HEK293 (cell line): ENCODE data around the gene UBR1.

ENCODE experiments used
- BCL11A ChIP-seq: fragments of 450-650 bp; formaldehyde crosslinking; IDR thresholded peaks from 2 replicates; pipeline ENCODE4 v1.5.1; 2016; ENCODE audit warnings: low read depth, missing biosample characterization, missing genetic modification characterization
- GLIS2 ChIP-seq: fragments of 450-650 bp; formaldehyde crosslinking; IDR thresholded peaks from 2 replicates; pipeline ENCODE4 v1.5.1; 2016; ENCODE audit warnings: missing biosample characterization, missing genetic modification characterization
- OVOL3 ChIP-seq: fragments of 450-650 bp; formaldehyde crosslinking; IDR thresholded peaks from 2 replicates; pipeline ENCODE4 v1.5.1; 2016; ENCODE audit warnings: missing biosample characterization, missing genetic modification characterization
- PRDM10 ChIP-seq: fragments of 450-650 bp; formaldehyde crosslinking; IDR thresholded peaks from 2 replicates; pipeline ENCODE4 v1.5.1; 2016; ENCODE audit warnings: missing biosample characterization, missing genetic modification characterization
- ZBTB11 ChIP-seq: fragments of 450-650 bp; formaldehyde crosslinking; conservative IDR thresholded peaks from 2 replicates; pipeline ENCODE4 v1.5.1; 2016; ENCODE audit warnings: low read depth, missing biosample characterization, missing genetic modification characterization
- ZFP69B ChIP-seq: fragments of 450-650 bp; formaldehyde crosslinking; IDR thresholded peaks from 2 replicates; pipeline ENCODE4 v1.5.1; 2016; ENCODE audit warnings: missing biosample characterization, missing genetic modification characterization
- ZNF121 ChIP-seq: fragments of 450-650 bp; formaldehyde crosslinking; IDR thresholded peaks from 2 replicates; pipeline ENCODE4 v1.5.1; 2016; ENCODE audit warnings: missing biosample characterization, missing genetic modification characterization
- ZNF155 ChIP-seq: fragments of 450-650 bp; formaldehyde crosslinking; IDR thresholded peaks from 2 replicates; pipeline ENCODE4 v1.5.1; 2016; ENCODE audit warnings: missing biosample characterization, missing genetic modification characterization
- ZNF292 ChIP-seq: fragments of 450-650 bp; formaldehyde crosslinking; IDR thresholded peaks from 2 replicates; pipeline ENCODE4 v1.5.1; 2016; ENCODE audit warnings: low read depth, missing biosample characterization, missing genetic modification characterization, borderline replicate concordance
- TF ChIP-seq, protein P1 (sequence below): fragments of 450-650 bp; formaldehyde crosslinking; IDR thresholded peaks from 2 replicates; pipeline ENCODE4 v1.5.1; 2016; ENCODE audit warnings: missing biosample characterization, missing genetic modification characterization
- TF ChIP-seq, protein P2 (sequence below): fragments of 450-650 bp; formaldehyde crosslinking; IDR thresholded peaks from 2 replicates; pipeline ENCODE4 v1.5.1; 2016; ENCODE audit warnings: missing biosample characterization, missing genetic modification characterization

GRCh38 chr15:43125100-43125661 lies 19.3 kb upstream of the UBR1 start:
- no peak for TF ChIP-seq ZFP69B
- no peak for TF ChIP-seq ZBTB11 (tag by site-specific recombination)
- TF ChIP-seq, protein P1, sequence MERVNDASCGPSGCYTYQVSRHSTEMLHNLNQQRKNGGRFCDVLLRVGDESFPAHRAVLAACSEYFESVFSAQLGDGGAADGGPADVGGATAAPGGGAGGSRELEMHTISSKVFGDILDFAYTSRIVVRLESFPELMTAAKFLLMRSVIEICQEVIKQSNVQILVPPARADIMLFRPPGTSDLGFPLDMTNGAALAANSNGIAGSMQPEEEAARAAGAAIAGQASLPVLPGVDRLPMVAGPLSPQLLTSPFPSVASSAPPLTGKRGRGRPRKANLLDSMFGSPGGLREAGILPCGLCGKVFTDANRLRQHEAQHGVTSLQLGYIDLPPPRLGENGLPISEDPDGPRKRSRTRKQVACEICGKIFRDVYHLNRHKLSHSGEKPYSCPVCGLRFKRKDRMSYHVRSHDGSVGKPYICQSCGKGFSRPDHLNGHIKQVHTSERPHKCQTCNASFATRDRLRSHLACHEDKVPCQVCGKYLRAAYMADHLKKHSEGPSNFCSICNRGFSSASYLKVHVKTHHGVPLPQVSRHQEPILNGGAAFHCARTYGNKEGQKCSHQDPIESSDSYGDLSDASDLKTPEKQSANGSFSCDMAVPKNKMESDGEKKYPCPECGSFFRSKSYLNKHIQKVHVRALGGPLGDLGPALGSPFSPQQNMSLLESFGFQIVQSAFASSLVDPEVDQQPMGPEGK (tag by site-specific recombination): no peak
- TF ChIP-seq, protein P2, sequence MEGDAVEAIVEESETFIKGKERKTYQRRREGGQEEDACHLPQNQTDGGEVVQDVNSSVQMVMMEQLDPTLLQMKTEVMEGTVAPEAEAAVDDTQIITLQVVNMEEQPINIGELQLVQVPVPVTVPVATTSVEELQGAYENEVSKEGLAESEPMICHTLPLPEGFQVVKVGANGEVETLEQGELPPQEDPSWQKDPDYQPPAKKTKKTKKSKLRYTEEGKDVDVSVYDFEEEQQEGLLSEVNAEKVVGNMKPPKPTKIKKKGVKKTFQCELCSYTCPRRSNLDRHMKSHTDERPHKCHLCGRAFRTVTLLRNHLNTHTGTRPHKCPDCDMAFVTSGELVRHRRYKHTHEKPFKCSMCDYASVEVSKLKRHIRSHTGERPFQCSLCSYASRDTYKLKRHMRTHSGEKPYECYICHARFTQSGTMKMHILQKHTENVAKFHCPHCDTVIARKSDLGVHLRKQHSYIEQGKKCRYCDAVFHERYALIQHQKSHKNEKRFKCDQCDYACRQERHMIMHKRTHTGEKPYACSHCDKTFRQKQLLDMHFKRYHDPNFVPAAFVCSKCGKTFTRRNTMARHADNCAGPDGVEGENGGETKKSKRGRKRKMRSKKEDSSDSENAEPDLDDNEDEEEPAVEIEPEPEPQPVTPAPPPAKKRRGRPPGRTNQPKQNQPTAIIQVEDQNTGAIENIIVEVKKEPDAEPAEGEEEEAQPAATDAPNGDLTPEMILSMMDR (tag by site-specific recombination): no peak
- 0 out of 2 replicates have a peak, but pooled peaks have one; percentile 30 for TF ChIP-seq PRDM10 (tag by site-specific recombination)
- no peak for TF ChIP-seq ZNF292 (tag by site-specific recombination)
- TF ChIP-seq GLIS2 (tag by site-specific recombination): no peak
- no peak for TF ChIP-seq ZNF121
- no peak for TF ChIP-seq BCL11A (tag by site-specific recombination)
- TF ChIP-seq ZNF155 (tag by site-specific recombination): no peak
- TF ChIP-seq OVOL3 (tag by site-specific recombination): no peak
